Natural killer cell (primary cell): ENCODE measurements around the gene KRTAP10-9. TPM values are rescaled to one million over a fixed set of nuclear protein-coding genes. Genes with fewer than 3 reads are reported as not detected.
"Not testable (repeated sequence)": the region's sequence is repeated elsewhere in the genome, so short reads cannot be mapped to it uniquely, and the experiment has no call there.

Source experiments
- ATAC-seq, 3 donors: fragments of 150-1000 bp in 2 of 3; fragments of 200-7000 bp in 1 of 3; cut with Tn5 transposase; 1 replicate in 1 of 3; 2 replicates in 2 of 3; pipeline ENCODE4 v1.10.0; 2021; ENCODE audit warnings: mild to moderate bottlenecking in 2 of 3, moderate library complexity in 2 of 3
- DNase-seq, 2 donors: peaks; one replicate each; pipeline versions ENCODE4 v3.0.0 to v3.0.0-alpha.2; 2013 to 2021; ENCODE audit warnings: mixed read lengths in 1 of 2
- H3K27ac ChIP-seq: one replicate; pipeline ENCODE4 v1.5.1; 2013; ENCODE audit warnings: mild to moderate bottlenecking, low read length
- H3K27me3 ChIP-seq: one replicate; pipeline ENCODE4 v1.6.1; 2013; ENCODE audit warnings: low read length; ENCODE audit not compliant: control insufficient read depth, insufficient read depth
- H3K36me3 ChIP-seq: one replicate; pipeline ENCODE4 v1.6.1; 2013; ENCODE audit warnings: low read length; ENCODE audit not compliant: control insufficient read depth, insufficient read depth
- H3K4me1 ChIP-seq: one replicate; pipeline ENCODE4 v1.6.1; 2013; ENCODE audit warnings: low read length; ENCODE audit not compliant: control insufficient read depth, insufficient read depth
- H3K4me3 ChIP-seq: one replicate; pipeline ENCODE4 v1.5.1; 2013; ENCODE audit warnings: low read length
- H3K9me3 ChIP-seq: one replicate; pipeline ENCODE4 v1.6.1; 2013; ENCODE audit warnings: low read length; ENCODE audit not compliant: control insufficient read depth, insufficient read depth
- H3K27ac Mint-ChIP-seq, 2 donors: one replicate each; pipeline ENCODE4 v1.8.0; 2022; ENCODE audit warnings: mild to moderate bottlenecking in 2 of 2, mixed read lengths in 2 of 2, moderate library complexity in 1 of 2
- H3K27me3 Mint-ChIP-seq, 2 donors: one replicate each; pipeline ENCODE4 v1.8.0; 2022; ENCODE audit warnings: low read depth in 2 of 2, mixed read lengths in 2 of 2
- H3K36me3 Mint-ChIP-seq: one replicate; pipeline ENCODE4 v1.8.0; 2022; ENCODE audit warnings: mixed read lengths
- H3K4me1 Mint-ChIP-seq, 2 donors: one replicate each; pipeline ENCODE4 v1.8.0; 2022; ENCODE audit warnings: mixed read lengths in 2 of 2
- H3K4me3 Mint-ChIP-seq: one replicate; pipeline ENCODE4 v1.8.0; 2022; ENCODE audit warnings: mild to moderate bottlenecking, moderate library complexity, mixed read lengths
- H3K9me3 Mint-ChIP-seq, 2 donors: one replicate each; pipeline ENCODE4 v1.8.0; 2022; ENCODE audit warnings: mixed read lengths in 2 of 2
- CTCF ChIP-seq: fragments of 200-600 bp; IDR thresholded peaks from one replicate; pipeline ENCODE4 v1.8.0; 2022; ENCODE audit warnings: antibody characterized with exemption
- WGBS: methylation state at CpG from one replicate; pipeline ENCODE4 v1.1.7; 2013; ENCODE audit warnings: missing lambda C conversion rate; ENCODE audit not compliant: insufficient coverage; 5-methylcytosine and 5-hydroxymethylcytosine counted together
- intact Hi-C: fragments of 100-400 bp; cut with micrococcal nuclease; formaldehyde crosslinking; loops from one replicate; pipeline ENCODE4 v1.14.2; 2022
- total RNA-seq, 4 donors: library from RNA; stranded (reverse); fragments of 120-200 nt in 1 of 4; gene quantifications; one replicate each; pipeline versions ENCODE4 v1.2.3 to v1.2.4, GENCODE V29; 2013 to 2022

Gene KRTAP10-9
- total RNA-seq, 3 donors from 2014 or later (not counting 1 experiment from before 2014, with no cell fraction given): not detected

- no peak for TF ChIP-seq CTCF
- Mint-ChIP-seq H3K4me1 (peaks cover 5 to 9% of the 10 kb centered on the region in 2 donors), H3K9me3 (peaks cover 2 to 18% of the 10 kb centered on the region in 2 donors), H3K27ac (no peak overlapping the region), H3K27me3 (peaks cover 48 to 51% of the 10 kb centered on the region in 2 donors), H3K4me3 (no peak overlapping the region), H3K36me3 (peaks cover 18% of the 10 kb centered on the region)
- no peaks in the 10 kb centered on the region for H3K4me1 ChIP-seq
- 74% methylated on average over 7 of the region's 7 CpGs for WGBS
- no peaks in the 10 kb centered on the region for H3K36me3 ChIP-seq
- H3K27me3 ChIP-seq: no peaks in the 10 kb centered on the region
- no peak for ATAC-seq
- H3K27ac ChIP-seq: no peak overlapping the region
- H3K9me3 ChIP-seq: peaks cover 7% of the 10 kb centered on the region
- intact Hi-C loops: no loop called here
- no peak for DNase-seq
- no peak overlapping the region for H3K4me3 ChIP-seq
Measured at GRCh38 chr21:44579833-44580144, 47.1 kb upstream of the KRTAP10-9 start.

GRCh38 chr21:44580231-44580821 is 46.6 kb upstream of the KRTAP10-9 start, which contains the start of gene KRTAP10-5:
KRTAP10-5 (minus strand) TSS chr21:44580604; CDS start chr21:44580578, 26 bp downstream.
- Mint-ChIP-seq H3K36me3 (peaks cover 18% of the 10 kb centered on the region), H3K27me3 (peaks cover 47 to 51% of the 10 kb centered on the region in 2 donors), H3K9me3 (peaks cover 2 to 18% of the 10 kb centered on the region in 2 donors)
- ATAC-seq, H3K27me3 ChIP-seq, H3K4me1 ChIP-seq, H3K4me3 Mint-ChIP-seq, intact Hi-C loops, H3K9me3 ChIP-seq, H3K27ac ChIP-seq, H3K4me3 ChIP-seq, H3K27ac Mint-ChIP-seq, DNase-seq, H3K36me3 ChIP-seq, H3K4me1 Mint-ChIP-seq: not testable (repeated sequence)
- 56% methylated on average over 19 of the region's 19 CpGs for WGBS

- Mint-ChIP-seq H3K27me3 (peaks cover 52% of the 10 kb centered on the region in 2 donors), H3K4me1 (peaks cover 5% of the 10 kb centered on the region in 2 donors), H3K4me3 (no peak overlapping the region), H3K27ac (no peak overlapping the region), H3K9me3 (peaks cover 2 to 18% of the 10 kb centered on the region in 2 donors), H3K36me3 (peaks cover 18% of the 10 kb centered on the region)
- Histone ChIP-seq H3K36me3 (no peaks in the 10 kb centered on the region), H3K27ac (no peak overlapping the region), H3K4me3 (no peak overlapping the region), H3K4me1 (no peaks in the 10 kb centered on the region), H3K27me3 (no peaks in the 10 kb centered on the region), H3K9me3 (peaks cover 7% of the 10 kb centered on the region)
- ATAC-seq: no peak
- intact Hi-C loops: no loop called here
- WGBS: 75% methylated on average over 1 of the region's 3 CpGs
- no peak for TF ChIP-seq CTCF
- no peak for DNase-seq
Measured at GRCh38 chr21:44581158-44581557, 45.7 kb upstream of the KRTAP10-9 start.

GRCh38 chr21:44582055-44582454 is 44.8 kb upstream of the KRTAP10-9 start:
- intact Hi-C loops: no loop called here
- H3K4me3 Mint-ChIP-seq: no peak overlapping the region

More at GRCh38 chr21:44582055-44582454, 44.8 kb upstream of the KRTAP10-9 start:
- no peaks in the 10 kb centered on the region for H3K36me3 ChIP-seq
- WGBS: 80% methylated on average over 15 of the region's 15 CpGs
- no peak overlapping the region for H3K4me3 ChIP-seq
- ATAC-seq (no peak), DNase-seq (no peak)
- no peaks in the 10 kb centered on the region for H3K4me1 ChIP-seq
- Mint-ChIP-seq H3K4me1 (peaks cover 5% of the 10 kb centered on the region in 2 donors), H3K27ac (no peak overlapping the region), H3K9me3 (peaks cover 2 to 18% of the 10 kb centered on the region in 2 donors), H3K27me3 (peaks cover 61% of the 10 kb centered on the region in 2 donors), H3K36me3 (peaks cover 12% of the 10 kb centered on the region)
- H3K27me3 ChIP-seq: no peaks in the 10 kb centered on the region
- peaks cover 7% of the 10 kb centered on the region for H3K9me3 ChIP-seq
- H3K27ac ChIP-seq: no peak overlapping the region
- TF ChIP-seq CTCF: no peak
